Stimulated activated CD4-positive, alpha-beta T cell treated with anti-CD3 and anti-CD28 coated beads, Interleukin-15, amount 100 ng/mL, for 24 hours (primary cell): ENCODE data around the gene ANKMY1.
A peak's percentile ranks its signal among the peaks of the same experiment; 100 is the strongest.

Experiments
- DNase-seq: peaks from one replicate; pipeline ENCODE4 v3.0.0-alpha.2; 2020

Gene ANKMY1

GRCh38 chr2:240468303-240469238 lies 89.2 kb downstream of the ANKMY1 start:
- no peak for DNase-seq

DNA sequence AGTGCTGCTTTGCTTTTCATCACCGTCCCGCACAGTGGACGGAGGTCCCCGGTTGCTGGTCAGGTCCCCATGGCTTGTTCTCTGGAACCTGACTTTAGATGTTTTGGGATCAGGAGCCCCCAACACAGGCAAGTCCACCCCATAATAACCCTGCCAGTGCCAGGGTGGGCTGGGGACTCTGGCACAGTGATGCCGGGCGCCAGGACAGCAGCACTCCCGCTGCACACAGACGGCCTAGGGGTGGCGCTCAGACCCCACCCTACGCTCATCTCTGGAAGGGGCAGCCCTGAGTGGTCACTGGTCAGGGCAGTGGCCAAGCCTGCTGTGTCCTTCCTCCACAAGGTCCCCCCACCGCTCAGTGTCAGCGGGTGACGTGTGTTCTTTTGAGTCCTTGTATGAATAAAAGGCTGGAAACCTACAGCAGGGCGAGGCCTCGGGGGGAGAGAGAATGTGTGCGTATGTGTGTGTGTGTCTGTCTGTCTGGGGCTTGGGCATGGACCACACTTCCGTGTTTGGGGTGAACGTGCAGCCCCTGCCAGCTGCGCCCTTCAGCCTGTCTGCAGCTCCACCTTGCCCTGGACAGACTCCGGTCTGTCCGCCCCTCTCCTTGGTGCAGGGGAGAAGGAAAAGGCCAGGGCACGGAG lies 90.0 kb downstream of the ANKMY1 start:
- no peak for DNase-seq

DNA sequence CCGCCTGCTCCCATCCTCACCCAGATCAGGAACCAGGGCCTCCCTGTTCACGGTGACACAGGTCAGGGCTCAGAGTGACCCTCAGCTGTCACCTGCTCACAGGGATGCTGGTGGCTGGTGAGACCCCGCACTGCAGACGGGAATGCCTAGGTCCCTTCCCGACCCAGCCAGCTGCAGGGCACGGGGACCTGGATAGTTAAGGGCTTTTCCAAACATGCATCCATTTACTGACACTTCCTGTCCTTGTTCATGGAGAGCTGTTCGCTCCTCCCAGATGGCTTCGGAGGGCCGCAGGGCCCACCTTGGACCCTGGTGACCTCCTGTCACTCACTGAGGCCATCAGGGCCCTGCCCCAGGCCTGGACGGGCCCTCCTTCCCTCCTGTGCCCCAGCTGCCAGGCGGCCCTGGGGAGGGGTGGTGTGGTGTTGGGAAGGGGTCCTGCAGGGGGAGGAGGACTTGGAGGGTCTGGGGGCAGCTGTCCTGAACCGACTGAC lies 90.6 kb downstream of the ANKMY1 start:
- no peak for DNase-seq

DNA sequence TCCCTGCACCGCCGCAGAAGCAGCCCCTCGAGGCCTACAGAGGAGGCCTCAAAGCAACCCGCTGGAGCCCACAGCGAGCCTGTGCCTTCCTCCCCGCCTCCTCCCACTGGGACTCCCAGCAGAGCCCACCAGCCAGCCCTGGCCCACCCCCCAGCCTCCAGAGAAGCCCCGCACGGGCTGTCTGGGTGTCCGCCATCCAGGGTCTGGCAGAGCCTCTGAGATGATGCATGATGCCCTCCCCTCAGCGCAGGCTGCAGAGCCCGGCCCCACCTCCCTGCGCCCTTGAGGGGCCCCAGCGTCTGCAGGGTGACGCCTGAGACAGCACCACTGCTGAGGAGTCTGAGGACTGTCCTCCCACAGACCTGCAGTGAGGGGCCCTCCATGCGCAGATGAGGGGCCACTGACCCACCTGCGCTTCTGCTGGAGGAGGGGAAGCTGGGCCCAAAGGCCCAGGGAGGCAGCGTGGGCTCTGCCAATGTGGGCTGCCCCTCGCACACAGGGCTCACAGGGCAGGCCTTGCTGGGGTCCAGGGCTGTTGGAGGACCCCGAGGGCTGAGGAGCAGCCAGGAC lies 91.1 kb downstream of the ANKMY1 start:
- DNase-seq, result no peak

- no peak for DNase-seq
Observed at GRCh38 chr2:240465765-240466578, 91.8 kb downstream of the ANKMY1 start.

- no peak for DNase-seq
Observed at GRCh38 chr2:240465268-240465764, 92.5 kb downstream of the ANKMY1 start.

DNA sequence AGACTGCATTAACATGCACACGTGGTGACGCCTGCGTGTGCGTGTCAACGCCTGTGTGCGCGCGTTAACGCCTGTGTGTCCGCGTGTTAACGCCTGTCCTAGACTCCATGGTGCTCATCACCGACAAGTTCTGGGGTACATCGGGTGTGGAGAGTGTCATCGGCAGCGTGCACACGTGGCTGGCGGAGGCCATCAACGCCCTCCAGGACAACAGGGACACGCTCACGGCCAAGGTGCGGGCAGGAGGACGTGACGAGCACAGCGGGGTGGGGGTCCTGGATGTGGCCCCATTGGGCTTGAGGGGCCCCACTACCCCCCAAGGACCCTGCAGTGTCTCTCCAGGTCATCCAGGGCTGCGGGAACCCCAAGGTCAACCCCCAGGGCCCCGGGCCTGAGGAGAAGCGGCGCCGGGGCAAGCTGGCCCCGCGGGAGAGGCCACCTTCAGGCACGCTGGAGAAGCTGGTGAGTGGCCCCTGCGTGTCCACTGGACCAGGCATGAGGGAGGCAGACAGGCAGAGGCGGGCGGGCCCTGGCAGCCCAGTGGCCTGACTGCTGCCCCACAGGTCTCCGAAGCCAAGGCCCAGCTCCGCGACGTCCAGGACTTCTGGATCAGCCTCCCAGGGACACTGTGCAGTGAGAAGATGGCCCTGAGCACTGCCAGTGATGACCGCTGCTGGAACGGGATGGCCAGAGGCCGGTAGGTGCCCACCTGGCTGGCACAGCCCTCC lies 93.1 kb downstream of the ANKMY1 start:
- no peak for DNase-seq

- DNase-seq, result no peak
Observed at GRCh38 chr2:240463866-240464481, 93.8 kb downstream of the ANKMY1 start.

GRCh38 chr2:240463274-240463865 lies 94.4 kb downstream of the ANKMY1 start:
- no peak for DNase-seq

GRCh38 chr2:240462707-240463273 lies 95.0 kb downstream of the ANKMY1 start:
- peak; percentile 0 for DNase-seq

- peak; percentile 1 for DNase-seq
Observed at GRCh38 chr2:240462073-240462706, 95.6 kb downstream of the ANKMY1 start.

DNA sequence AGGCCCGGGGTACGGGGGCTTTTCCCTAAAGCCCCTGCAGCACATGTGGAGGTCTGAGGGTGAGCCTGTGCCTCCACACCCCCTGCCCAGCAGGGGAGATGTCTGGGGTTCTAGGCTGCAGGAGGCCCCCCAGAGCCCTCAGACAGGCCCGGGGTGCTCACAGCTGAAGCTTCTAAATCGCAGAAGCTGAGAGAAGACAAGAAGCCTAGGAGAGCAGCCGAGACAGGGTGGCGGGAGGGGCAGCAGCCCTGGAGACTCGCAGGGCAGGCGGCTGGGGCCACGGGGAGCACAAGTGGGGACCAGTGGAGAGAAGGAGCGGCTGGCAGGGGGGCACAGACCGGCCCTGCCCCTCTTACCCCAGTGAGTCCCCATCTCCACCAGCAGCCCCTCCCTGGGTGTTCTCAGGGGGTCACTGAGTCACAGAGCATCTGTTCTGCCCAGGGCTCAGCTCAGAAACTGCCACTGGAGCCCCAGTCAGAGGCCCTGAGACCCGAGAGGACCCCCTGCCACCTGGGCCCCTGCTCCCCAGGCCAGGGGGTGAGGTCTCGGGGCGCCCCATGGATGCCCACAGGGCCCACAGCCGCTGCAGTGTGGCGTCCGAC lies 96.2 kb downstream of the ANKMY1 start:
- DNase-seq, result peak; percentile 0

DNA sequence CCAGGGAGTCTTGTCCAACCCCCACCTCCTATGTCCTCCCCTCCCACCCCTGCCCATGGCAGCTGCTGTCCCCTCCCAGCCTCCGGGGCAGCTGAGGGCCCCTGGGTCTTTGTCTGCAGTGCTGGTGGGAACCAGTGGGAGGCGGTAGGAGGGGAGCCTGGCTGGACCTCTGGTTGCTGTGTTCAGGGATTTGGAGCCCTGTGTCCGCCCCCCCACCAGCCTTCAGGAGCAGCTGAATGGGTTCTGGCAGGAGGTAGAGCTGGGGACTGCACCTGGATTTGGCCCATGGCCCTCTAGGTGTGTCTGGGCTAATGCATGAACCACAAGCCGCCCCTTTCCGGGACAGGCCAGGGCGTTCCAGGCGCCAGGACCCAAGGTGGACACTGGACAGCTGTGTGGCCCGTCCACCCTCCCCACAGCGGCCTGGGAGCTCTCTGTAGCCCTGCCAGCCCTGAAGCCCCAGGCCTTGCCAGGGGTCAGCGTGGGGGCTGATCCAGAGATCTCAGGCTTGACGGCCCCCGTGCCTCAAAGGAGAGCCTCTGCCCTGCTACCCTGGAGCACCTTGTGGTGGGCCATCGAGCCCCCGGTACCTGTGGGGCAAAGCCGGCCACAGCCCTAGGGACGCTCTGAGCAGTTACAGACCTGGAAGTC lies 96.9 kb downstream of the ANKMY1 start:
- peak; percentile 3 for DNase-seq

- peak; percentile 0 for DNase-seq
Observed at GRCh38 chr2:240460253-240460711, 97.5 kb downstream of the ANKMY1 start.

DNA sequence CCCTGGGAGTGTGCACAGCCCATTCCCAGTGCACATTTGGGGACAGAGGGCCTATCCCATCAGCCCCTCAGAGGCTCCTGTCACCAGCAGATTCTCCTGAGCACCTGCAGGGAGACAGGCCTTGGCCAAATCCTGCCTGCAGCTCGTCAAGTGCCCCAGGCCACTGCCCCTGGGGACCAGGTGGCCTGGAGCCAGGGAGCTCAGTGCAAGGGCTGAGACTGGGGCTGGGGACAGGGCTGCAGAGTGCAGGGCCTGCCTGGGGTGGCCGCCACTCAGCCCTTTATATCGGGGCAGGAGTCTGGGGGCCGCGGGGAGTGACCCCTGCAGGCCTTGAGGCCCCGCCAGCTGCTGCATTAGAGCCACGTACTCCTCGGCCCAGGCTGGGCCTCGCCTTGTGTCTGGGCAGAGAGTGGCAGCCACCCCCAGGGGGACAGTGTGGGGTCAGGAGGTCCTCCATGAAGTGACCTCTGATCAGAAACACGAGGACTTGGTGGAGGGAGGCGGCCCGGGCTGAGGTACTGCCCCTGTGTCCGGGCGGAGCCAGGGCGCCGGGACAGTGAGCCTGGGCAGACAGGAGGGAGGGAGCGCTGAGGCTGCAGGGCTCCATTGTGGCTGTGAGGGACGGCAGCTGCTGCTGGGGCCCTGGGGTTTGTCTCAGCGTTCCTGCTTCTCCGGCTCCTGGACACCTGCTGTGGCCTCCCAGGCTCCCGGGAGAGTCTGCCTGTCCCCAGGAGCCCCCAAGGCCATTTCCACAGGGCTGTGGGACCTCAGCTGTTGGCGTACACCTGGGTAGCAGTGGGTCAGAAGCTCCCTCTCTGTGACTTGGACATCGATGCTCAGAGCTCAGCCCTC lies 98.2 kb downstream of the ANKMY1 start:
- peak; percentile 1 for DNase-seq

- no peak for DNase-seq
Observed at GRCh38 chr2:240458900-240459391, 98.8 kb downstream of the ANKMY1 start.

GRCh38 chr2:240458044-240458899 lies 99.5 kb downstream of the ANKMY1 start:
- DNase-seq, result peak; percentile 1
